ENCODE results near the gene GPR150. TPM values are rescaled to one million over a fixed set of nuclear protein-coding genes. Genes with fewer than 3 reads are reported as not detected.

Gene GPR150
- total and polyA plus RNA-seq, 2 of the 13 experiments (the other 11 are each of a cell fraction or from before 2014, with no cell fraction given), result 0.03 TPM; not detected in 1

- TF ChIP-seq CREB3 (CRISPR knock-in tag; IDR thresholded peaks at IDR 0.05) (0 out of 2 replicates have a peak, but pooled peaks have one; percentile 39), ZBTB25 (CRISPR knock-in tag; IDR thresholded peaks at IDR 0.05) (no peak), ZNF598 (CRISPR knock-in tag; IDR thresholded peaks at IDR 0.05; ENCODE audit: borderline replicate concordance) (peak; percentile 88; the same call in 1 of the 2 replicates), ZNF709 (CRISPR knock-in tag; IDR thresholded peaks at IDR 0.05) (peak; percentile 89; the same call in 1 of the 2 replicates), ERF (CRISPR knock-in tag; IDR thresholded peaks at IDR 0.05) (peak; percentile 96), ETV5 (CRISPR knock-in tag; IDR thresholded peaks at IDR 0.05; ENCODE audit: borderline replicate concordance) (peak; percentile 99), HES4 (CRISPR knock-in tag; IDR thresholded peaks at IDR 0.05; ENCODE audit: borderline replicate concordance) (peak; percentile 75; the same call in 1 of the 2 replicates), ZNF296 (CRISPR knock-in tag; conservative IDR thresholded peaks at IDR 0.05) (no peak), ZNF646 (CRISPR knock-in tag; IDR thresholded peaks at IDR 0.05) (0 out of 2 replicates have a peak, but pooled peaks have one; percentile 34), ZFP37 (CRISPR knock-in tag; IDR thresholded peaks at IDR 0.05; ENCODE audit: borderline replicate concordance) (0 out of 2 replicates have a peak, but pooled peaks have one; percentile 53), REXO4 (CRISPR knock-in tag; IDR thresholded peaks at IDR 0.05; ENCODE audit: borderline replicate concordance) (0 out of 2 replicates have a peak, but pooled peaks have one; percentile 38), CBFB (CRISPR knock-in tag; IDR thresholded peaks at IDR 0.05) (peak; percentile 79; the same call in 1 of the 2 replicates), SALL2 (CRISPR knock-in tag; IDR thresholded peaks at IDR 0.05) (no peak; the same call in 1 of the 2 replicates), ZBTB7B (CRISPR knock-in tag; IDR thresholded peaks at IDR 0.05) (0 out of 2 replicates have a peak, but pooled peaks have one; percentile 38), BHLHE40 (IDR thresholded peaks at IDR 0.05; ENCODE audit: low read length) (peak; percentile 93), CREB1 (IDR thresholded peaks at IDR 0.05) (peak; percentile 87), CREB1 (CRISPR knock-in tag; IDR thresholded peaks at IDR 0.05) (peak; percentile 73; the same call in 1 of the 2 replicates), ZNF790 (CRISPR knock-in tag; IDR thresholded peaks at IDR 0.05; ENCODE audit: borderline replicate concordance) (peak; percentile 79; the same call in 1 of the 2 replicates), TEF (CRISPR knock-in tag; IDR thresholded peaks at IDR 0.05) (0 out of 2 replicates have a peak, but pooled peaks have one; percentile 37), SMAD3 (CRISPR knock-in tag; IDR thresholded peaks at IDR 0.05) (peak; percentile 25; the same call in 1 of the 2 replicates)
Observed at GRCh38 chr5:95646569-95647431, 26.9 kb downstream of the GPR150 start, which contains the start of gene RFESD (continued).
